ENCODE measurements around the gene GRIN2A. TPM values are rescaled to one million over a fixed set of nuclear protein-coding genes. Genes with fewer than 3 reads are reported as not detected.

The GRIN2A gene
- total and polyA plus RNA-seq, 4 donors = 11.2 to 42.6 (median 20.0) TPM

Small RNA genes within 50 kb of the gene (small RNA-seq; reads per million reads assigned to genes)
- not detected for gene RN7SL493P (ENCODE audit: low replicate concordance)

Other genes starting within 250 kb of the GRIN2A start
- gene ATF7IP2, start 203.6 kb upstream of the GRIN2A start, total RNA-seq = 10 to 100 TPM; 12.3 to 16.9 TPM
- gene ATF7IP2, start 203.6 kb upstream of the GRIN2A start, polyA plus RNA-seq (ENCODE audit: insufficient read length in 2 of 2) = 10 to 100 TPM; 10.4 to 15.6 TPM

All from spinal cord (tissue), 4 donors.